GM12892 (cell line): Measurements from ENCODE around the gene KLHDC7B.

Experiments
- POLR2A ChIP-seq: IDR thresholded peaks from 2 replicates; pipeline ENCODE4 v1.6.1; 2011; ENCODE audit warnings: low read depth, low read length, control low read depth
- POLR2AphosphoS5 ChIP-seq: IDR thresholded peaks from 2 replicates; pipeline ENCODE4 v1.6.1; 2011; ENCODE audit warnings: low read depth, low read length, control low read depth
- TAF1 ChIP-seq: IDR thresholded peaks from 2 replicates; pipeline ENCODE4 v1.6.1; 2011; ENCODE audit warnings: low read depth, mild to moderate bottlenecking, control low read depth, low read length, borderline replicate concordance

GRCh38 chr22:50597097-50597496, 51.4 kb downstream of the KLHDC7B start:
- TF ChIP-seq POLR2AphosphoS5 = no peak
- no peak for TF ChIP-seq POLR2A
- no peak for TF ChIP-seq TAF1
